CD14-positive monocyte (primary cell): ENCODE data around the gene VPS37B. TPM values are rescaled to one million over a fixed set of nuclear protein-coding genes. Genes with fewer than 3 reads are reported as not detected.
A peak's percentile ranks its signal among the peaks of the same experiment; 100 is the strongest.

Experiments used
- DNase-seq, 3 donors: peaks; one replicate each; pipeline ENCODE4 v3.0.0-alpha.2; 2011 to 2022
- H2AFZ ChIP-seq: 2 replicates; pipeline ENCODE4 v1.6.0; 2012; ENCODE audit warnings: mild to moderate bottlenecking, low read depth, low read length, inconsistent platforms; ENCODE audit not compliant: insufficient read depth, poor library complexity, severe bottlenecking
- H3K27ac ChIP-seq, 2 donors: 1 replicate in 1 of 2; 2 replicates in 1 of 2; pipeline ENCODE4 v1.5.1; 2012 to 2013; ENCODE audit warnings: low read length in 2 of 2, control low read depth in 1 of 2, inconsistent platforms in 1 of 2, low read depth in 1 of 2, mild to moderate bottlenecking in 1 of 2
- H3K27me3 ChIP-seq, 2 donors: one replicate each; pipeline versions ENCODE4 v1.6.0 to v1.6.1; 2011 to 2013; ENCODE audit warnings: low read length in 2 of 2; ENCODE audit not compliant: control insufficient read depth in 2 of 2, insufficient read depth in 2 of 2
- H3K36me3 ChIP-seq, 2 donors: replicated peaks in 1 of 2; 1 replicate in 1 of 2; 2 replicates in 1 of 2; pipeline versions ENCODE4 v1.5.1 to v1.6.1; 2012 to 2013; ENCODE audit warnings: low read length in 2 of 2, control low read depth in 1 of 2, inconsistent platforms in 1 of 2, mild to moderate bottlenecking in 1 of 2; ENCODE audit not compliant: insufficient read depth in 2 of 2, control insufficient read depth in 1 of 2
- H3K4me1 ChIP-seq, 2 donors: 1 replicate in 1 of 2; 2 replicates in 1 of 2; pipeline versions ENCODE4 v1.5.1 to v1.6.1; 2012 to 2013; ENCODE audit warnings: low read length in 2 of 2, control low read depth in 1 of 2, inconsistent platforms in 1 of 2, mild to moderate bottlenecking in 1 of 2, moderate library complexity in 1 of 2; ENCODE audit not compliant: insufficient read depth in 2 of 2, control insufficient read depth in 1 of 2
- H3K4me2 ChIP-seq: replicated peaks from 2 replicates; pipeline ENCODE3; 2012; ENCODE audit warnings: low read length, moderate library complexity, mild to moderate bottlenecking; ENCODE audit not compliant: poor library complexity, severe bottlenecking; ENCODE audit errors: extremely low read depth
- H3K4me3 ChIP-seq, 3 experiments: fragments of 200-600 bp in 1 of 3; sonication (generic) in 1 of 3; replicated peaks in 1 of 3; 1 replicate in 2 of 3; 2 replicates in 1 of 3; pipeline ENCODE4 v1.5.1; 2011 to 2013; ENCODE audit warnings: low read length in 3 of 3, mild to moderate bottlenecking in 3 of 3, control low read depth in 2 of 3, low read depth in 2 of 3, inconsistent platforms in 1 of 3, moderate library complexity in 1 of 3
- H3K79me2 ChIP-seq: 2 replicates; pipeline ENCODE4 v1.6.0; 2012; ENCODE audit warnings: mild to moderate bottlenecking, control low read depth, inconsistent platforms, low read length, moderate library complexity; ENCODE audit not compliant: insufficient read depth
- H3K9ac ChIP-seq: 2 replicates; pipeline ENCODE4 v1.6.0; 2017; ENCODE audit warnings: low read length, mild to moderate bottlenecking; ENCODE audit not compliant: insufficient read depth, poor library complexity, severe bottlenecking
- H3K9me3 ChIP-seq, 2 donors: replicated peaks in 1 of 2; 1 replicate in 1 of 2; 2 replicates in 1 of 2; pipeline versions ENCODE4 v1.5.1 to v1.6.1; 2012 to 2013; ENCODE audit warnings: low read length in 2 of 2, control low read depth in 1 of 2; ENCODE audit not compliant: control insufficient read depth in 1 of 2, insufficient read depth in 1 of 2
- H4K20me1 ChIP-seq: 2 replicates; pipeline ENCODE4 v1.6.0; 2012; ENCODE audit warnings: mild to moderate bottlenecking, low read length, control low read depth, moderate library complexity; ENCODE audit not compliant: insufficient read depth
- H3K27ac Mint-ChIP-seq, 7 donors: one replicate each; pipeline ENCODE4 v1.8.0; 2020; ENCODE audit warnings: mild to moderate bottlenecking in 7 of 7, mixed read lengths in 7 of 7, moderate library complexity in 6 of 7, inconsistent platforms in 2 of 7
- H3K27me3 Mint-ChIP-seq, 3 donors: one replicate each; pipeline ENCODE4 v1.8.0; 2021 to 2022; ENCODE audit warnings: low read depth in 3 of 3, mild to moderate bottlenecking in 3 of 3, mixed read lengths in 3 of 3, moderate library complexity in 3 of 3, inconsistent platforms in 1 of 3
- H3K36me3 Mint-ChIP-seq, 2 donors: one replicate each; pipeline ENCODE4 v1.8.0; 2020; ENCODE audit warnings: mixed read lengths in 2 of 2, inconsistent platforms in 1 of 2, mild to moderate bottlenecking in 1 of 2
- H3K4me1 Mint-ChIP-seq: one replicate; pipeline ENCODE4 v1.8.0; 2020; ENCODE audit warnings: mild to moderate bottlenecking, mixed read lengths
- H3K4me3 Mint-ChIP-seq, 2 donors: one replicate each; pipeline ENCODE4 v1.8.0; 2020; ENCODE audit warnings: mild to moderate bottlenecking in 2 of 2, mixed read lengths in 2 of 2, moderate library complexity in 1 of 2
- H3K9me3 Mint-ChIP-seq, 7 donors: one replicate each; pipeline ENCODE4 v1.8.0; 2020 to 2022; ENCODE audit warnings: mixed read lengths in 7 of 7, mild to moderate bottlenecking in 6 of 7, moderate library complexity in 6 of 7, inconsistent platforms in 2 of 7
- CTCF ChIP-seq: fragments of 200-600 bp; IDR thresholded peaks from one replicate; pipeline ENCODE4 v1.8.0; 2022; ENCODE audit warnings: antibody characterized with exemption, mild to moderate bottlenecking
- WGBS: methylation state at CpG from one replicate; pipeline ENCODE4 v1.1.5; 2013; ENCODE audit warnings: missing lambda C conversion rate; ENCODE audit not compliant: insufficient coverage; 5-methylcytosine and 5-hydroxymethylcytosine counted together
- intact Hi-C, 2 donors: fragments of 100-400 bp; cut with micrococcal nuclease; formaldehyde crosslinking; loops; one replicate each; pipeline versions ENCODE4 v1.15.0 to v1.15.1; 2023
- polyA plus RNA-seq, 3 donors: library from polyadenylated mRNA; depleted of rRNA in 1 of 3; unstranded in 2 of 3; stranded (reverse) in 1 of 3; fragments of 300-500 nt in 2 of 3; fragments of >200 nt in 1 of 3; fragmentation: Illumina TruSeq in 2 of 3; gene quantifications; 1 replicate in 2 of 3; 2 replicates in 1 of 3; pipeline ENCODE4 v1.2.3, GENCODE V29; 2012 to 2021

The VPS37B gene
- polyA plus RNA-seq, 3 donors = 12.3 to 34.3 (median 16.4) TPM

- H3K27me3 ChIP-seq = no peaks in the 10 kb centered on the region
- H3K27ac ChIP-seq = peak overlapping the region; percentile 89 to 97
- DNase-seq = peak; percentile 70 to 82 (median 81)
- Mint-ChIP-seq H3K9me3 (no peaks in the 10 kb centered on the region), H3K4me1 (peaks cover 87% of the 10 kb centered on the region), H3K27ac (peak overlapping the region; percentile 97 to 100 (median 99)), H3K4me3 (peak overlapping the region; percentile 75 to 93), H3K27me3 (peaks cover 0 to 9% (median 2%) of the 10 kb centered on the region in 3 donors), H3K36me3 (peaks cover 10 to 20% of the 10 kb centered on the region in 2 donors)
- peaks cover 86% of the 10 kb centered on the region for H3K79me2 ChIP-seq
- under 1% methylated on average over 11 of the region's 12 CpGs for WGBS
- H3K4me2 ChIP-seq = peak overlapping the region; percentile 68
- no peak for TF ChIP-seq CTCF
- H2AFZ ChIP-seq = no peak overlapping the region
- H4K20me1 ChIP-seq = peaks cover 97% of the 10 kb centered on the region
- H3K36me3 ChIP-seq = no peaks in the 10 kb centered on the region
- H3K9ac ChIP-seq = peak overlapping the region; percentile 72
- H3K4me3 ChIP-seq = peak overlapping the region; percentile 25 to 67 (median 43)
- H3K9me3 ChIP-seq = no peaks in the 10 kb centered on the region
- peaks cover 78 to 92% of the 10 kb centered on the region in 2 donors for H3K4me1 ChIP-seq
- intact Hi-C loops = loop anchor here in 1 of 2 donors (2.0 kb wide), 1 partner anchor 59 kb away; no protein-coding TSS in a partner anchor
These were observed 7.6 kb downstream of the VPS37B start for GRCh38 chr12:122888232-122888752.

- no peaks in the 10 kb centered on the region for H3K9me3 Mint-ChIP-seq
- Histone ChIP-seq H3K36me3 (no peaks in the 10 kb centered on the region), H3K4me1 (peaks cover 77 to 92% of the 10 kb centered on the region in 2 donors), H3K4me3 (peak overlapping the region; percentile 25 to 67 (median 43)), H4K20me1 (peaks cover 97% of the 10 kb centered on the region), H2AFZ (no peak overlapping the region), H3K27ac (peak overlapping the region; percentile 89 to 97), H3K4me2 (peak overlapping the region; percentile 68), H3K9me3 (no peaks in the 10 kb centered on the region), H3K27me3 (no peaks in the 10 kb centered on the region), H3K9ac (peak overlapping the region; percentile 72), H3K79me2 (peaks cover 86% of the 10 kb centered on the region)
- peaks cover 2 to 12% (median 2%) of the 10 kb centered on the region in 3 donors for H3K27me3 Mint-ChIP-seq
- H3K27ac Mint-ChIP-seq = peak overlapping the region; percentile 97 to 100 (median 99)
- intact Hi-C loops = loop anchor here in 1 of 2 donors (2.0 kb wide), 1 partner anchor 59 kb away; no protein-coding TSS in a partner anchor
- no peak for DNase-seq
- peaks cover 89% of the 10 kb centered on the region for H3K4me1 Mint-ChIP-seq
- TF ChIP-seq CTCF = no peak
- 40% methylated on average over 1 of the region's 5 CpGs for WGBS
- peak overlapping the region; percentile 75 to 93 for H3K4me3 Mint-ChIP-seq
- peaks cover 10 to 24% of the 10 kb centered on the region in 2 donors for H3K36me3 Mint-ChIP-seq
These were observed 8.1 kb downstream of the VPS37B start for GRCh38 chr12:122887819-122888212.
